Upper lobe of right lung (tissue), 1 donor: Measurements from ENCODE around the gene C16orf95. TPM values are rescaled to one million over a fixed set of nuclear protein-coding genes. Genes with fewer than 3 reads are reported as not detected.

Experiments
- ATAC-seq: fragments of 200-7000 bp; cut with Tn5 transposase; one replicate; pipeline ENCODE4 v1.9.1; 2020; ENCODE audit warnings: mild to moderate bottlenecking, moderate library complexity
- DNase-seq: peaks from one replicate; pipeline ENCODE4 v3.0.0-alpha.2; 2020
- H3K27ac ChIP-seq: fragments of 200-600 bp; one replicate; pipeline ENCODE4 v1.8.0; 2022
- H3K27me3 ChIP-seq: fragments of 200-600 bp; one replicate; pipeline ENCODE4 v1.8.0; 2022; ENCODE audit warnings: mild to moderate bottlenecking
- H3K36me3 ChIP-seq: fragments of 200-600 bp; one replicate; pipeline ENCODE4 v1.8.0; 2022
- H3K4me1 ChIP-seq: fragments of 200-600 bp; one replicate; pipeline ENCODE4 v1.8.0; 2022
- H3K4me3 ChIP-seq: fragments of 200-600 bp; one replicate; pipeline ENCODE4 v1.8.0; 2022; ENCODE audit warnings: mild to moderate bottlenecking
- H3K9me3 ChIP-seq: fragments of 200-600 bp; one replicate; pipeline ENCODE4 v1.8.0; 2022
- CTCF ChIP-seq: fragments of 200-600 bp; IDR thresholded peaks from one replicate; pipeline ENCODE4 v1.8.0; 2022; ENCODE audit warnings: antibody characterized with exemption
- intact Hi-C: fragments of 100-400 bp; cut with DNase I; formaldehyde crosslinking; loops from one replicate; pipeline ENCODE4 v1.11.0; 2022
- total RNA-seq: library from RNA; stranded (reverse); fragmentation: NEBNext Ultra II Directional; extraction: Animal tissue kit (Norgen Biotek cat#: 25700); gene quantifications from one replicate; pipeline ENCODE4 v1.2.1, GENCODE V29; 2021
- donor health status: DM: no; HTN: yes; CAD: no; lungs with severe emphysema.

The C16orf95 gene
- total RNA-seq, 1 donor from 2014 or later, result 3.0 TPM

GRCh38 chr16:87278191-87279093 lies 38.8 kb downstream of the C16orf95 start:
- TF ChIP-seq CTCF, result peak; percentile 88
- Histone ChIP-seq H3K4me3 (no peak overlapping the region), H3K4me1 (no peaks in the 10 kb centered on the region), H3K9me3 (no peaks in the 10 kb centered on the region), H3K27me3 (peaks cover 4% of the 10 kb centered on the region), H3K36me3 (no peaks in the 10 kb centered on the region), H3K27ac (no peak overlapping the region)
- DNase-seq, result peak; percentile 86
- ATAC-seq, result peak; percentile 94
- intact Hi-C loops, result loop anchor here (5.0 kb wide), 1 partner anchor 716 kb away; no protein-coding TSS in a partner anchor

- Histone ChIP-seq H3K27me3 (peaks cover 4% of the 10 kb centered on the region), H3K9me3 (no peaks in the 10 kb centered on the region), H3K36me3 (no peaks in the 10 kb centered on the region), H3K4me1 (no peaks in the 10 kb centered on the region), H3K4me3 (no peak overlapping the region), H3K27ac (no peak overlapping the region)
- DNase-seq (peak; percentile 27), ATAC-seq (no peak)
- no peak for TF ChIP-seq CTCF
- intact Hi-C loops, result loop anchor here (5.0 kb wide), 1 partner anchor 715 kb away; no protein-coding TSS in a partner anchor
These were observed 40.3 kb downstream of the C16orf95 start for GRCh38 chr16:87276924-87277323.

GRCh38 chr16:87276091-87276701 lies 41.0 kb downstream of the C16orf95 start:
- TF ChIP-seq CTCF, result no peak
- Histone ChIP-seq H3K27ac (no peak overlapping the region), H3K27me3 (peaks cover 4% of the 10 kb centered on the region), H3K4me3 (no peak overlapping the region), H3K36me3 (no peaks in the 10 kb centered on the region), H3K9me3 (no peaks in the 10 kb centered on the region), H3K4me1 (no peaks in the 10 kb centered on the region)
- intact Hi-C loops, result loop anchor here (5.0 kb wide), 1 partner anchor 714 kb away; no protein-coding TSS in a partner anchor
- DNase-seq (peak; percentile 18), ATAC-seq (no peak)

GRCh38 chr16:87274794-87275193 lies 42.4 kb downstream of the C16orf95 start:
- no peak overlapping the region for H3K27ac ChIP-seq
- no peak for ATAC-seq
- no peak for TF ChIP-seq CTCF
- DNase-seq, result peak; percentile 43
- H3K27me3 ChIP-seq, result peaks cover 4% of the 10 kb centered on the region
- no peaks in the 10 kb centered on the region for H3K9me3 ChIP-seq
- H3K36me3 ChIP-seq, result no peaks in the 10 kb centered on the region
- intact Hi-C loops, result loop anchor here (5.0 kb wide), 1 partner anchor 712 kb away; no protein-coding TSS in a partner anchor
- no peak overlapping the region for H3K4me3 ChIP-seq
- H3K4me1 ChIP-seq, result no peaks in the 10 kb centered on the region

- Histone ChIP-seq H3K4me3 (no peak overlapping the region), H3K27me3 (no peaks in the 10 kb centered on the region), H3K4me1 (no peaks in the 10 kb centered on the region), H3K9me3 (no peaks in the 10 kb centered on the region), H3K36me3 (no peaks in the 10 kb centered on the region), H3K27ac (no peak overlapping the region)
- DNase-seq, result peak; percentile 42
- no peak for TF ChIP-seq CTCF
- ATAC-seq, result no peak
- intact Hi-C loops, result no loop called here
These were observed 43.6 kb downstream of the C16orf95 start for GRCh38 chr16:87273471-87274030.
